Upper lobe of left lung (tissue), 4 donors: ENCODE data around the gene PTPRN2.

ENCODE experiments used
- CTCF ChIP-seq, 6 experiments: fragments of 450-650 bp in 4 of 6; fragments of 200-600 bp in 2 of 6; sonication (generic) in 2 of 6; IDR thresholded peaks; one replicate each; pipeline ENCODE4 v1.5.1; 2016 to 2019; ENCODE audit warnings: antibody characterized with exemption in 6 of 6
- EP300 ChIP-seq, 4 donors: sonication (generic); formaldehyde crosslinking; IDR thresholded peaks; one replicate each; pipeline ENCODE4 v1.5.1; 2017; ENCODE audit warnings: antibody characterized with exemption in 4 of 4, control low read depth in 2 of 4
- POLR2A ChIP-seq, 4 donors: fragments of 450-650 bp; IDR thresholded peaks; one replicate each; pipeline ENCODE4 v1.5.1; 2016 to 2017; ENCODE audit warnings: antibody characterized with exemption in 4 of 4, mild to moderate bottlenecking in 2 of 4
- POLR2AphosphoS5 ChIP-seq, 2 donors: sonication (generic); formaldehyde crosslinking; IDR thresholded peaks; one replicate each; pipeline ENCODE4 v1.5.1; 2017; ENCODE audit warnings: antibody characterized with exemption in 2 of 2

GRCh38 chr7:157543791-157544190 lies 1043.8 kb downstream of the PTPRN2 start:
- no peak for TF ChIP-seq CTCF (IDR thresholded peaks at IDR 0.05)
- TF ChIP-seq EP300 (IDR thresholded peaks at IDR 0.05), result no peak
- TF ChIP-seq POLR2A (IDR thresholded peaks at IDR 0.05), result no peak
- TF ChIP-seq POLR2AphosphoS5 (IDR thresholded peaks at IDR 0.05), result no peak
